Prostate gland (tissue), 2 donors: ENCODE data around the gene TRIM43B.
"Not testable (repeated sequence)": the region's sequence is repeated elsewhere in the genome, so short reads cannot be mapped to it uniquely, and the experiment has no call there.

Experiments
- CTCF ChIP-seq, 4 experiments: fragments of 200-600 bp in 2 of 4; fragments of 450-650 bp in 2 of 4; sonication (generic) in 2 of 4; IDR thresholded peaks; 1 replicate in 3 of 4; 2 replicates in 1 of 4; pipeline ENCODE4 v1.5.1; 2016 to 2019; ENCODE audit warnings: antibody characterized with exemption in 4 of 4, mild to moderate bottlenecking in 2 of 4, moderate library complexity in 2 of 4
- POLR2A ChIP-seq: fragments of 450-650 bp; IDR thresholded peaks from one replicate; pipeline ENCODE4 v1.6.1; 2016; ENCODE audit warnings: antibody characterized with exemption, mild to moderate bottlenecking

GRCh38 chr2:95435162-95435871, 49.2 kb downstream of the TRIM43B start:
- TF ChIP-seq CTCF (IDR thresholded peaks at IDR 0.05); POLR2A: not testable (repeated sequence)
